Keratinocyte (primary cell): ENCODE data around the gene PTMA.

ENCODE experiments used
- EZH2 ChIP-seq: IDR thresholded peaks from one replicate; pipeline ENCODE4 v1.6.1; 2012; ENCODE audit warnings: inconsistent platforms, mild to moderate bottlenecking, low read length, moderate library complexity
- TF ChIP-seq, protein P1 (sequence below), 3 experiments: IDR thresholded peaks in 1 of 3; conservative IDR thresholded peaks in 1 of 3; optimal IDR thresholded peaks in 1 of 3; 2 replicates in 2 of 3; 3 replicates in 1 of 3; pipeline versions ENCODE3 to v1.5.1; 2011; ENCODE audit warnings: low read length in 3 of 3, mild to moderate bottlenecking in 3 of 3, moderate library complexity in 2 of 3, control low read depth in 1 of 3, inconsistent platforms in 1 of 3; ENCODE audit not compliant: insufficient read depth in 2 of 3; ENCODE audit errors: extremely low read depth in 1 of 3

DNA sequence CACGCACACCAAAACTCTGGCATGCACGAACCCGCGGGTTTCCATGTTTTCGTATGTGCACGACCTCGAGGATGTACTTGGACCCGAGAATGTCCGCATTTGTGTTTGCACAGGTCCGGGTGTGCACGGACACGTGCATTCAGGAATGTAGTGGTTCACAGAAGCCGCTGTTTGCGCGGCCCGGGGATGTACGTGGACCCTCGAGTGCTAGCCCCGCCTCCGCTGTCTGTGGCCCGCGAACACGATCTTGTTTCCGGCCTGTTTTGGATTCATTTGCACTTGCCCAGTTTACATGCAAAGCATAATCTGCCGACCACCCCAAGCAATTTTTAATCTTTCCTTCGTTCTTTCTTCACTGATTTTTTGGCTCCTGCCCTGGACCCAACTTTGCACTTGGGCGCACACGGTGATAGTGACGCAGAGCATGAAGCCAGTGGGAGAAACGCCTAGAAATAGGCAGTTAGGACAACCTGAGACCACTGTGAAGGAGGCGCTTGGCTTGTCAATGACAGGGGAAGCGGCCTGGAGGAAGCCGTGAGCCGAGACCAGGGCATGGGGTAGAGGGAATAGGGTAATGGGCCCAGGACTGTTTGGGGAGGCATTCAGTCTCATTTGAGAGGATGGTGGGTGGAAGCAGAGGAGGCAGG lies 45.4 kb upstream of the PTMA start:
- TF ChIP-seq, protein P1, sequence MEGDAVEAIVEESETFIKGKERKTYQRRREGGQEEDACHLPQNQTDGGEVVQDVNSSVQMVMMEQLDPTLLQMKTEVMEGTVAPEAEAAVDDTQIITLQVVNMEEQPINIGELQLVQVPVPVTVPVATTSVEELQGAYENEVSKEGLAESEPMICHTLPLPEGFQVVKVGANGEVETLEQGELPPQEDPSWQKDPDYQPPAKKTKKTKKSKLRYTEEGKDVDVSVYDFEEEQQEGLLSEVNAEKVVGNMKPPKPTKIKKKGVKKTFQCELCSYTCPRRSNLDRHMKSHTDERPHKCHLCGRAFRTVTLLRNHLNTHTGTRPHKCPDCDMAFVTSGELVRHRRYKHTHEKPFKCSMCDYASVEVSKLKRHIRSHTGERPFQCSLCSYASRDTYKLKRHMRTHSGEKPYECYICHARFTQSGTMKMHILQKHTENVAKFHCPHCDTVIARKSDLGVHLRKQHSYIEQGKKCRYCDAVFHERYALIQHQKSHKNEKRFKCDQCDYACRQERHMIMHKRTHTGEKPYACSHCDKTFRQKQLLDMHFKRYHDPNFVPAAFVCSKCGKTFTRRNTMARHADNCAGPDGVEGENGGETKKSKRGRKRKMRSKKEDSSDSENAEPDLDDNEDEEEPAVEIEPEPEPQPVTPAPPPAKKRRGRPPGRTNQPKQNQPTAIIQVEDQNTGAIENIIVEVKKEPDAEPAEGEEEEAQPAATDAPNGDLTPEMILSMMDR (optimal IDR thresholded peaks at IDR 0.05 in 1 of 3, IDR thresholded peaks at IDR 0.05 in 1 of 3, conservative IDR thresholded peaks at IDR 0.05 in 1 of 3; ENCODE audit: extremely low read depth in 1 of 3, insufficient read depth in 2 of 3, low read length in 3 of 3) = no peak
- no peak for TF ChIP-seq EZH2
